Measurements from ENCODE around the gene AKIRIN2. TPM values are rescaled to one million over a fixed set of nuclear protein-coding genes. Genes with fewer than 3 reads are reported as not detected.

AKIRIN2 gene
- total RNA-seq, 1 donor, result 92.1 TPM

DNA sequence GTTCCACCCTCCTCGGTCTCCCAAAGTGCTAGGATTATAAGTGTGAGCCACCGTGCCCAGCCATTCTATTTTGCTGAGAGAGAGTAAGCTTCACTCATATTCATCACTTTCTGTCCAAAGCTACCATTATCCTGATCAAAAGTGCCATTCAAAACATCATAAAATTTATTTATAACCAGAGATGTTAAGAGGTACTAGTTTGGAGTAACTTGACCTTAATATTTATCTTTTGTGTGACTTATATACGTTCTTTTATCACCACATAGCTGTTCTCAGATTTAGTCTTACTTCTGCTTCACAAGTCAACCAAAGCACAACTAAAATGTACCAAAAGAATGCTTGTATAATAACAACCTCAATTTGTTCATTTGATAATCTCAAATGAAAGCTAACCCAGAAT lies 18.1 kb downstream of the AKIRIN2 start:
- Histone ChIP-seq H3K27me3 (ENCODE audit: insufficient read depth, low read length) (no peaks in the 10 kb centered on the region), H3K4me3 (ENCODE audit: low read length) (no peak overlapping the region), H3K9me3 (ENCODE audit: low read depth, low read length) (no peaks in the 10 kb centered on the region), H3K4me1 (ENCODE audit: insufficient read depth, low read length) (peaks cover 33% of the 10 kb centered on the region)

DNA sequence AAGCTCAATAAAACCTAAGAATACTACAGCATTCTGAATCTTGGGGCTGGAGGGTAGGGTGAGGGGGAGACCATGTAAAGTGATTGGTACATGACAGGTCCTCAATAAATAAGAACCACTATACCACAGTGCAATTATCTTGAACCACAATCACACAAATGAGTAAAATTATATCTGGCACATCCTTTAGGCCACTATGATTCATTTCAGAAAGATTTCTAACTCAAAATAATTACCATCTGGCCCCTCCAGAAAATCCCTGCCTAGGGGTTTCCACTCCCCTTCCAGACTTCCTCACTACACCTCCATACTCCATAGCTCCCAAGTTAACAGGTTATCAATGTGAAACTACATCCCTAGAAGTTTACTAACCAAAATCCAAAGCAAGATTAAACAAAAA lies 19.7 kb downstream of the AKIRIN2 start:
- Histone ChIP-seq H3K27me3 (ENCODE audit: insufficient read depth, low read length) (no peaks in the 10 kb centered on the region), H3K4me3 (ENCODE audit: low read length) (no peak overlapping the region), H3K9me3 (ENCODE audit: low read depth, low read length) (no peaks in the 10 kb centered on the region), H3K4me1 (ENCODE audit: insufficient read depth, low read length) (peaks cover 28% of the 10 kb centered on the region)

DNA sequence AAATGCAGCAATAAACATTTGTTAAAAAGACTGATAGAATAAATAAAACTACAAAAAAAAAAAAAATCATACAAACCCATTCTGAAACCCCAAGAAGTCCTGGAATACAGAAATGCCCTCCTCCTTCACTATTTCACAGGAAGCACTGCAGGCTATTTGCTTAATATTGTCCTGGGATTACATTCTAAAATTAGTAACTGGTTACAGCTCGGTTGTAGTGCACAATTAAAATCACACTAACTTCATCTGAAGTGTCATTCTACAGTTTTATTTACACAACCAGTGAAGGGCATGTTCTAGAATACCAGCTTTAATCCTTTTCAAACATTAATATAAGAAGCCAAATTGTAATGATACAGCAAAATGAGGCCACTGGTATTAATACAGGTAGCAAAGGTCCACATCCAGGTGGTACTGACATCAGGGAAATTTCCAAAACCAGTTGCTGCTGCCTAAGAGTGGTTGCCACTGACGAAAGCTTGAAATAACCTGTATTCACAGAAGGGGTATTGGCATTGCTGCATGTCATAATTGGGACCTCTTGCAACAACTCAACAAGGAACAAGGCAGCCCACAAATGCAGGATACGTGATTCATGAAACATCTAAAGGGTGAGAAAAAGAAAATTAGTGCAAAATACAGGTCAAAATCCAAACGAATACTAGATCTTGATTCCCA lies 26.9 kb downstream of the AKIRIN2 start:
- no peaks in the 10 kb centered on the region for H3K9me3 ChIP-seq (ENCODE audit: low read depth, low read length)
- no peaks in the 10 kb centered on the region for H3K27me3 ChIP-seq (ENCODE audit: insufficient read depth, low read length)
- peaks cover 21% of the 10 kb centered on the region for H3K4me1 ChIP-seq (ENCODE audit: insufficient read depth, low read length)
- no peak overlapping the region for H3K4me3 ChIP-seq (ENCODE audit: low read length)

DNA sequence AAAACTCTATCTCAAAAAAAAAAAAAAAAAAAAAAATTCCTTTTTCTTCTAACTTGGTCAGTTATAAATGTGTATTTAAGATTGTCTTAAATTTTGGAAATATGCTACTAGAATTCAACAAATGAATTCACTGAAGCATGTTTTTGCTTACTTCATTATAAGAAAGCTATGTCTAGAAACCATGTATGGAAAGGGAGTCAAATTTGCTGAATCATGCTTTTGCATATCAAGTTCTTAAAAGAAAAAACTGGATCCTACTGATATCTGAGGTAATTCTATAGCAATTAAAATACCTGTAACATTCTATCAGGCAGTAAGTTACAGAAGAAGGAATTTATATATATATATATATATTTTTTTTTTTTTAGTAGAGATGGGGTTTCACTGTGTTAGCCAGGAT lies 27.7 kb downstream of the AKIRIN2 start:
- no peaks in the 10 kb centered on the region for H3K27me3 ChIP-seq (ENCODE audit: insufficient read depth, low read length)
- no peak overlapping the region for H3K4me3 ChIP-seq (ENCODE audit: low read length)
- no peaks in the 10 kb centered on the region for H3K9me3 ChIP-seq (ENCODE audit: low read depth, low read length)
- peaks cover 21% of the 10 kb centered on the region for H3K4me1 ChIP-seq (ENCODE audit: insufficient read depth, low read length)

DNA sequence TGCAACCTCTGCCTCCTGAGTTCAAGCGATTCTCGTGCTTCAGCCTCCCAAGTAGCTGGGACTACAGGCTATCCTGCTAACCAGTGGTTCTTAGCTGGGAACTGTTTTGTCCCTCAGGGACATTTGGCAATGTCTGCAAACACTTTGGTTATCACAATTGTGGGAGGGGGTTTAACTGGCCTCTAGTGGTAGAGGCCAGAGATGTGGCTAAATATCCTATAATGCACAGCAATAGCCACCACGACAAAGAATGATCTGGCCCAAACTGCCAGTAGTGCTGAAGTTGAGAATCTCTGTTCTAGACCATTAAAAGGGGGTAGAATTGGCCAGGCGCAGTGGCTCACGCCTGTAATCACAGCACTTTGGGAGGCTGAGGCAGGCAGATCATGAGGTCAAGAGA lies 28.8 kb downstream of the AKIRIN2 start:
- peaks cover 21% of the 10 kb centered on the region for H3K4me1 ChIP-seq (ENCODE audit: insufficient read depth, low read length)
- no peak overlapping the region for H3K4me3 ChIP-seq (ENCODE audit: low read length)
- H3K9me3 ChIP-seq (ENCODE audit: low read depth, low read length), result no peaks in the 10 kb centered on the region
- H3K27me3 ChIP-seq (ENCODE audit: insufficient read depth, low read length), result no peaks in the 10 kb centered on the region

DNA sequence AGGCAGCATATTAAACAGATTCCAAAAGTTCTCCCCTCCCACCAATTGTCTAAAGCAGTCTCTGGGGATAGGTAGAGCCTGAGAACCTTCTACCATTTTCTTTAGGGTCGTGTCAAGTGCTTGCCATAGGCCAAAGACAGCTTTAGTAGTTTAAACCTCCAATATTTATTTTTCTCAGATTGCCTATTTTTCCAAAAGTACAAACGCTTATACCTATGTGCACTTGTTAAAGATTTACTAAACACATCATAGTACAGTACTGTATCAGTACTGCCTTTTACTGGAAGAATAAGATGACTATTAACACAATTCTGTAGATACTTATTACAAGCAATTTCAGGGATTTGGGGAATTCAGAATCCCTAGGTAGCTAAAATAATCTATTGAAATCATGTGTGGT lies 29.4 kb downstream of the AKIRIN2 start:
- Histone ChIP-seq H3K4me3 (ENCODE audit: low read length) (no peak overlapping the region), H3K9me3 (ENCODE audit: low read depth, low read length) (no peaks in the 10 kb centered on the region), H3K4me1 (ENCODE audit: insufficient read depth, low read length) (peaks cover 21% of the 10 kb centered on the region), H3K27me3 (ENCODE audit: insufficient read depth, low read length) (no peaks in the 10 kb centered on the region)

DNA sequence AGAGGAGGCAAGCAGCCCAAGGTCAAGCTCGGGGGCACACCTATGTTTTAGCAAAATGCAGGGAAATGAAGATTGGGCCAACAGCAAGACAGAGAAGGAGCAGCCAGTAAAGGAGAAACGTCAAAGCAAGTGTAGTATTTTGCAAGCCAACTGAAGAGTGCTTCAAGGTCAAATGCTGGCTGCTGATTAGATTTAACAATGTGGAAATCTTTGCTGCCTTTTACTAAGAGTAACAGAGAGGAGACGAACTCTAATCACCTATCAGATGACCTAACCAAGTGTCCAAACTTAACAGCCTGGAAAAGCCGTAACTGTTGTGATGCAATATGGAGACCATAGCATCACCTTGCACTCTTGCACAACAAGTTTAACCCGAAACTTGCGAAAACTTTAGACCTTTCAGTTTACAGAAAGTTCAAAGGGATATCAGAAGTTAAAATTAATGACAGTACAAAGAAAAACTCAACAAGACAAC lies 30.4 kb downstream of the AKIRIN2 start:
- H3K4me1 ChIP-seq (ENCODE audit: insufficient read depth, low read length), result peaks cover 21% of the 10 kb centered on the region
- no peaks in the 10 kb centered on the region for H3K9me3 ChIP-seq (ENCODE audit: low read depth, low read length)
- H3K27me3 ChIP-seq (ENCODE audit: insufficient read depth, low read length), result no peaks in the 10 kb centered on the region
- no peak overlapping the region for H3K4me3 ChIP-seq (ENCODE audit: low read length)

DNA sequence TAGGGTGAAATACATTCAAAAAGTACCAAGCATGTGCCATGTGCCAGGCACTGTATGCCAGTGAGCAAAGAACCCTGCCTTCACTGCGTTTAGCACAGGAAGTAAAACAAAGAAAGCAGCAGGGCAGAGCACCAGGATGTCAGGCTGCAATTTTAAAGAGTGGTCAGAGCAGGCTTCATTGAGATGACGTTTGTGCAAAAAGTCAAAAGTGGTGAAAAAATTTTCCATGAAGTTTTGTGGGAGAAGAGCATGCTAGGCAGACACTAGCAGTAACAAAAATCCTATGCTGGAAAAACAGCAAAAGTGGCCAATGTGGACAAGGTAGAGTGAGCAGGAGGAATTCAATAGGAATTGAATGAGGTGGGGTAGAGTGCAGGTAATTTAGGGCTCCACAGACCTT lies 31.3 kb downstream of the AKIRIN2 start:
- peaks cover 21% of the 10 kb centered on the region for H3K4me1 ChIP-seq (ENCODE audit: insufficient read depth, low read length)
- H3K27me3 ChIP-seq (ENCODE audit: insufficient read depth, low read length), result no peaks in the 10 kb centered on the region
- H3K4me3 ChIP-seq (ENCODE audit: low read length), result no peak overlapping the region
- H3K9me3 ChIP-seq (ENCODE audit: low read depth, low read length), result no peaks in the 10 kb centered on the region

DNA sequence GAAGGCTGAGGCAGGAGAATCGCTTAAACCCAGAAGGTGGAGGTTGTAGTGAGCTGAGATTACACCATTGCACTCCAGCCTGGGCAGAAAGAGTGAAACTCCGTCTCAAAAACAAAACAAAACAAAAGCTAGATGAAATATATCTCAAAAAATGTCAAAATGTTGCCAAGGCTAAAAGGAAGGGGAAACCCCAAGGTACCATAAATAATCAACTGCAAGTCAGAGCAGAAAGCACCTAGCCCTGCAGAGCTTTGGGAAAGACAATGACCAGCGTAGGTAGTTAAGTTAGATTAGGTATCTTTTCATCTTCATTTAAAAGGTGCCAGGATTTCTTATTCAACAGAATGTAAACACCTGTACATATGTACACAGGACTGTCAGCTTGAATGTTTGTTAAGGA lies 33.0 kb downstream of the AKIRIN2 start:
- no peaks in the 10 kb centered on the region for H3K27me3 ChIP-seq (ENCODE audit: insufficient read depth, low read length)
- H3K9me3 ChIP-seq (ENCODE audit: low read depth, low read length), result no peaks in the 10 kb centered on the region
- H3K4me1 ChIP-seq (ENCODE audit: insufficient read depth, low read length), result peaks cover 21% of the 10 kb centered on the region
- H3K4me3 ChIP-seq (ENCODE audit: low read length), result no peak overlapping the region

DNA sequence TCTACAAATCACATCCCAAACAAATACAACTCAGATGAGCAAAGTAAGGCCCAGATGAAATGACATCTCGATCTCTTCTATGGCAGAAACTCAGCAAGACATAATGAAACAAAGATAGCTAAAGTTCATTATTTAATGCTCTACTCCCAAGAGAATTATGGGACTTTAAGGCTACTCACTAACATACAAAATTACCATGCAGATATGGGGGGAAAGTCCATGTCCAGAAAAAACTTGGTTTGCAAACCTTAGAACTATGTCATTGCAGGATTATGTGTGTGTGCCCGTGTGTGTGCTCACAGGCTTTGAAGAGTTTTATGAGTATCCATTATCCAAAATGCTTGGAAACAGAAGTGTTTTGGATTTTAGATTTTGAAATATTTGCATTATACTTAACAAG lies 34.0 kb downstream of the AKIRIN2 start:
- no peaks in the 10 kb centered on the region for H3K9me3 ChIP-seq (ENCODE audit: low read depth, low read length)
- no peak overlapping the region for H3K4me3 ChIP-seq (ENCODE audit: low read length)
- H3K4me1 ChIP-seq (ENCODE audit: insufficient read depth, low read length), result peaks cover 17% of the 10 kb centered on the region
- H3K27me3 ChIP-seq (ENCODE audit: insufficient read depth, low read length), result no peaks in the 10 kb centered on the region

DNA sequence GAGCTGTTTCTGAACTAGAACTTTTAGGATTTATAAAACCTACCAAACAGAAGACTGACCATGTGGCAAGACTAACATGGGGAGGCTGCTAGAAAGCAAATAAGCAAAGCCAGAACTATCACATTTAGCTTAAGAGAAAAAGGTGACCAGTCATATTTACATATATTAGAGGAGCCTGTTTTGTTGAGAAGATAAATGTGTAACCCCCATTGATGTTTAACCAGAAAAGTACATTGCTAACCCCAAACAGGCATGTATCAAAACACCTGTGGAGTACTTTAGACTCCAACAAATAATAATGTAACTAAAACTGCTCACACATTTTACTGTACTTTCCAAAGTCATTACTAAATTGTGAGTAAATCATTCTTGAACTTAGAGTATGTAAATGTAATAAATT lies 35.0 kb downstream of the AKIRIN2 start:
- no peak overlapping the region for H3K4me3 ChIP-seq (ENCODE audit: low read length)
- H3K27me3 ChIP-seq (ENCODE audit: insufficient read depth, low read length), result no peaks in the 10 kb centered on the region
- H3K9me3 ChIP-seq (ENCODE audit: low read depth, low read length), result no peaks in the 10 kb centered on the region
- peaks cover 11% of the 10 kb centered on the region for H3K4me1 ChIP-seq (ENCODE audit: insufficient read depth, low read length)

DNA sequence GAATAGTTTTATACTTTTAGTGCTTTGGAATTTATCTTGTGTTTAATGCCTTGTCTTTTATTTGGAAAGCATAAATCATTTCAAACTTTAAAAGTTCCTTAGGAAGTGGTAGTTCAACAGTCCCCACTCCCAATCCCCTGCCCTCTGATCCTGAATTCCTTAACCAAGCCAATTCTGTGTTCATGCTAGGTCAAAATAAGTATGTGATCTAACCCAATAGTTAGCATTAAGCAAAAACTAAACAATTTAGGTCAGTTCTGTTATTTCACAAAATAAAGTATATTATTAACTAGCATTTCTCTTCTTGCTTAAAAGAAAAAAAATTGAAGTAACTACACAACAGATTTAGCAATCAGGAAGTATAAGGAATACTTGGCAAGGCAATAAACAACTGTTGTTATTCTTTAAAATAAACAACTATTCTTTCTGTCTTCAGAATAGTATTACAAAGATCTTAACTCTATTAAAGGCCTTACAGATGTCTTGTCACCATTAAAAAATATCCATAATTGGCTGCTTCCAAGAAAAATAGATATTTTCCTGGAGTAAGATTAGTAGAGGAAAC lies 37.0 kb downstream of the AKIRIN2 start:
- H3K4me1 ChIP-seq (ENCODE audit: insufficient read depth, low read length), result no peaks in the 10 kb centered on the region
- no peaks in the 10 kb centered on the region for H3K9me3 ChIP-seq (ENCODE audit: low read depth, low read length)
- H3K27me3 ChIP-seq (ENCODE audit: insufficient read depth, low read length), result no peaks in the 10 kb centered on the region
- H3K4me3 ChIP-seq (ENCODE audit: low read length), result no peak overlapping the region

DNA sequence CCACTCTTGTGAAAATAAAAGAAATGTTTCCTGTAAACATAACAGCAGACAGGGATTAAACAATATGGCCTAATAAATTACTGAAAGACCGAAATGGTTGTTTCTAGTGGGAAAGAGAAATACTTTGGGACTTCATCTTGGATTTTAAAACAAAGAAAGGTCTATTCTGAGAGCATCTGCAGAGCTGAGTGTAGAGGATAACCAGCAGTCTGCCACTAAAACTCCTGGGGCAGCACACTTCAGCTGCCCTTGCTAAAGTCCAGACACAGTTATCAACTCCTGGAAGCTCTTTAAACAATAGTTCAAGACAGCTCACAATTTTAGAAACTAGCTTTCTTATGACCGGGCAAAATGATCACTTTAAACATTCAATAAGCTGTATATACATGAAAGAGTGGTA lies 38.6 kb downstream of the AKIRIN2 start:
- H3K4me1 ChIP-seq (ENCODE audit: insufficient read depth, low read length), result no peaks in the 10 kb centered on the region
- no peaks in the 10 kb centered on the region for H3K27me3 ChIP-seq (ENCODE audit: insufficient read depth, low read length)
- H3K4me3 ChIP-seq (ENCODE audit: low read length), result no peak overlapping the region
- H3K9me3 ChIP-seq (ENCODE audit: low read depth, low read length), result no peaks in the 10 kb centered on the region

DNA sequence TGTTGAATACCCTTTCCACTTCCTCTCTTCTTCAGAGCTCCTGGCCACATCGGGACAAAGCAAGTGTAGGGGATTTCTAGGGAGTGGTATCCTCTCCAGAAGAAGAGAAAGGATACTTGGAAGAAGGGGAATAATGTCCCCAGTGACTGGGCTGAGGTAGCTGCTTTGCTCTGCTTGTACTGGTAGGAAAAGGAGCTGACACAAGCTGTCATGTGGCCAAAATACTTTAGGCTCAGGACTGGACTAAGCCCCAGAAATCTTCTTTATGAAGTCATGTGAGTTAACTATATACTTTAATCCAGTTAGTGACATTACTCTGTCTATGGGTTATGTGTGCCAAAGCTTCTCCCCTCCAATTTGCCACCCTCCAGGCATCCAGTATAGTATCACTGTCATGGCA lies 40.5 kb downstream of the AKIRIN2 start:
- Histone ChIP-seq H3K27me3 (ENCODE audit: insufficient read depth, low read length) (no peaks in the 10 kb centered on the region), H3K4me1 (ENCODE audit: insufficient read depth, low read length) (no peaks in the 10 kb centered on the region), H3K9me3 (ENCODE audit: low read depth, low read length) (no peaks in the 10 kb centered on the region), H3K4me3 (ENCODE audit: low read length) (no peak overlapping the region)

DNA sequence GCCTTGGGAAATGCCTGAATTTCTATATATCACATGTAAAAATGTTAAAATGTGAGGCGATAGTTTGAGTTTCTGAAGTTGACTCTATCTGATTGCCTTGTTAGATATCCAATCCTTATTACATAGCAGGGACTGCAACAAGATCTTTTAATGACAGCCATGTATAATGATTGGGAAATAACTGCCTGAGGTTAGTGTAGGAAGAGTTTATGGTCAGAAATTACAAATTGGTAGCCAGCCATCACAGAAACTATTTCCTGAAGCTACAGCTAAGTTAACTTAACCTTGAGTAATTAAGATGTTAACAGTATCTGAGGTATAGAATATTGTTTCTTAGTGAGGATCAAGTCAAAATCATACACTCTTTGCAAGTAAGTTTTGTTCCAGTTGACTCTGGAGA lies 41.0 kb downstream of the AKIRIN2 start:
- Histone ChIP-seq H3K27me3 (ENCODE audit: insufficient read depth, low read length) (no peaks in the 10 kb centered on the region), H3K4me1 (ENCODE audit: insufficient read depth, low read length) (no peaks in the 10 kb centered on the region), H3K9me3 (ENCODE audit: low read depth, low read length) (no peaks in the 10 kb centered on the region), H3K4me3 (ENCODE audit: low read length) (no peak overlapping the region)

DNA sequence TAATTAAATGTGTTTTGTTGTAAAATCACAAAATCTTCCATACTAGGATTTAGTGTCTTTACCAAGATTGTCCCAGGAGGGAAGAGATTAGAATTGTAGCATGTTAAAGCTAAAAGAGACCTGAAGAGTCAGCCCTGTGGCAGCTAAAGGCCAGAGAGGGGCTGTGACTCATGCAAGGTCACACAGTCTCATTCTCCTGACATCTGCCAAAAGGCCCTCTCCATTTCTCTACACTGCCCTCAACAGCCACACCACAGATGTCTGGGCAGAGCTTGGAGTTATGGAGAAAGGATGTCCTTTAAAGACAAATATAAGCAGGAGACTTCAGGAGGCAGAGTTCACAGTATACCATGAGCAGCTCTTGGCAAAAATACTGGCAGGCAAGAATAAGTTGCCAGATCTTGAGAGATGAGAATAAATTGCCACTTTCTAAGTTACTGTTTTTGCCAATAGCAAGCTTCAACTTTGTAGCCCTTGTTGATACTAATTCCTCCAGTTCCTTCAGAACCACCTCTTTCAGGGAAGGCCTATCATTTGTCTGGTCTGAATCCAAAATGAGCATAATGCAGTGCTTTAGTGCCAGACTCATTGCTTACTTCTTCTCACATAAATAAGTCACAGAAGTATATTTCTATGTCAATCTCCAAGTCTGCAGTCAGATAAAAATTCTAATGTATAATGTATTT lies 41.7 kb downstream of the AKIRIN2 start:
- H3K9me3 ChIP-seq (ENCODE audit: low read depth, low read length), result no peaks in the 10 kb centered on the region
- no peaks in the 10 kb centered on the region for H3K4me1 ChIP-seq (ENCODE audit: insufficient read depth, low read length)
- H3K27me3 ChIP-seq (ENCODE audit: insufficient read depth, low read length), result no peaks in the 10 kb centered on the region
- H3K4me3 ChIP-seq (ENCODE audit: low read length), result no peak overlapping the region

Measured in mononuclear cell (primary cell).